B cell (primary cell): Measurements from ENCODE around the gene RAP1GAP2. TPM values are rescaled to one million over a fixed set of nuclear protein-coding genes. Genes with fewer than 3 reads are reported as not detected.

ENCODE experiments used
- ATAC-seq: fragments of 200-7000 bp; cut with Tn5 transposase; one replicate; pipeline ENCODE4 v1.10.0; 2021; ENCODE audit warnings: low read depth, mild to moderate bottlenecking, moderate number of reproducible peaks, moderate library complexity
- CTCF ChIA-PET: fragments of 350-600 bp; sonication (Branson Sonifier 250); formaldehyde crosslinking; loops from one replicate; lab custom pipeline; 2021; ENCODE audit warnings: antibody characterized with exemption, inconsistent platforms; lab: Charles Lee
- POLR2A ChIA-PET: fragments of 350-600 bp; sonication (Branson Sonifier 250); formaldehyde crosslinking; loops from one replicate; lab custom pipeline; 2021; ENCODE audit warnings: antibody characterized with exemption; lab: Charles Lee
- DNase-seq: peaks from one replicate; pipeline ENCODE4 v3.0.0; 2013
- H2AFZ ChIP-seq: 2 replicates; pipeline ENCODE4 v1.6.1; 2012; ENCODE audit warnings: mild to moderate bottlenecking, low read depth, low read length; ENCODE audit not compliant: insufficient read depth, poor library complexity, severe bottlenecking
- H3K27ac ChIP-seq, 2 donors: 1 replicate in 1 of 2; 2 replicates in 1 of 2; pipeline ENCODE4 v1.5.1; 2012 to 2013; ENCODE audit warnings: low read length in 2 of 2, mild to moderate bottlenecking in 2 of 2, moderate library complexity in 1 of 2
- H3K27me3 ChIP-seq, 4 experiments: fragments of 200-600 bp in 1 of 4; sonication (generic) in 1 of 4; replicated peaks in 1 of 4; 1 replicate in 2 of 4; 2 replicates in 2 of 4; pipeline versions ENCODE4 v1.6.1 to v1.7.0; 2013 to 2016; ENCODE audit warnings: low read length in 3 of 4, mild to moderate bottlenecking in 2 of 4, mixed read lengths in 1 of 4, moderate library complexity in 1 of 4; ENCODE audit not compliant: insufficient read depth in 4 of 4, control insufficient read depth in 3 of 4; ENCODE audit errors: control extremely low read depth in 1 of 4
- H3K36me3 ChIP-seq, 2 experiments: replicated peaks in 1 of 2; 1 replicate in 1 of 2; 2 replicates in 1 of 2; pipeline versions ENCODE4 v1.6.1 to v1.7.1; 2013; ENCODE audit warnings: low read length in 1 of 2; ENCODE audit not compliant: insufficient read depth in 2 of 2, control insufficient read depth in 1 of 2; ENCODE audit errors: control extremely low read depth in 1 of 2, extremely low read depth in 1 of 2
- H3K4me1 ChIP-seq, 2 donors: fragments of 200-600 bp in 1 of 2; sonication (generic) in 1 of 2; 1 replicate in 1 of 2; 2 replicates in 1 of 2; pipeline versions ENCODE4 v1.5.1 to v1.6.1; 2013 to 2017; ENCODE audit warnings: low read length in 2 of 2; ENCODE audit not compliant: control insufficient read depth in 2 of 2, insufficient read depth in 2 of 2
- H3K4me2 ChIP-seq: replicated peaks from 2 replicates; pipeline ENCODE3; 2012; ENCODE audit warnings: mild to moderate bottlenecking, low read depth, low read length; ENCODE audit not compliant: poor library complexity, severe bottlenecking
- H3K4me3 ChIP-seq, 5 experiments: fragments of 200-600 bp in 1 of 5; sonication (generic) in 1 of 5; 1 replicate in 3 of 5; 2 replicates in 2 of 5; pipeline versions ENCODE4 v1.5.1 to v1.7.0; 2011 to 2016; ENCODE audit warnings: low read length in 4 of 5, mild to moderate bottlenecking in 4 of 5, low read depth in 2 of 5, control low read depth in 1 of 5, moderate library complexity in 1 of 5; ENCODE audit not compliant: insufficient read depth in 1 of 5; ENCODE audit errors: control extremely low read depth in 1 of 5, extremely low read depth in 1 of 5
- H3K79me2 ChIP-seq: fragments of 200-600 bp; sonication (generic); one replicate; pipeline ENCODE4 v1.6.0; 2016; ENCODE audit warnings: low read length; ENCODE audit not compliant: control insufficient read depth, insufficient read depth
- H3K9ac ChIP-seq: fragments of 200-600 bp; sonication (generic); 2 replicates; pipeline ENCODE4 v1.6.1; 2017; ENCODE audit warnings: mild to moderate bottlenecking, low read length, moderate library complexity
- H3K9me3 ChIP-seq, 3 donors: one replicate each; pipeline versions ENCODE4 v1.6.1 to v1.7.1; 2013; ENCODE audit warnings: low read length in 2 of 3; ENCODE audit not compliant: control insufficient read depth in 2 of 3, insufficient read depth in 1 of 3; ENCODE audit errors: control extremely low read depth in 1 of 3
- H4K20me1 ChIP-seq: 2 replicates; pipeline ENCODE4 v1.6.0; 2012; ENCODE audit warnings: mild to moderate bottlenecking, low read length; ENCODE audit not compliant: insufficient read depth, control insufficient read depth, poor library complexity, severe bottlenecking
- H3K27ac Mint-ChIP-seq: one replicate; pipeline ENCODE4 v1.8.0; 2021; ENCODE audit warnings: mixed read lengths
- H3K27me3 Mint-ChIP-seq: one replicate; pipeline ENCODE4 v1.8.0; 2021; ENCODE audit warnings: mixed read lengths
- H3K4me1 Mint-ChIP-seq: one replicate; pipeline ENCODE4 v1.8.0; 2021; ENCODE audit warnings: mixed read lengths
- H3K4me3 Mint-ChIP-seq: one replicate; pipeline ENCODE4 v1.8.0; 2021; ENCODE audit warnings: mixed read lengths
- H3K9me3 Mint-ChIP-seq: one replicate; pipeline ENCODE4 v1.8.0; 2022; ENCODE audit warnings: mixed read lengths; ENCODE audit not compliant: insufficient read depth
- EZH2 ChIP-seq: IDR thresholded peaks from 2 replicates; pipeline ENCODE4 v1.6.1; 2012; ENCODE audit warnings: borderline replicate concordance, low read depth, mild to moderate bottlenecking, moderate library complexity, low read length; ENCODE audit not compliant: insufficient read depth, poor library complexity, severe bottlenecking
- WGBS: methylation state at CpG from one replicate; pipeline ENCODE4 v1.1.5; 2013; ENCODE audit warnings: missing lambda C conversion rate; ENCODE audit not compliant: insufficient coverage; 5-methylcytosine and 5-hydroxymethylcytosine counted together
- intact Hi-C: fragments of 100-400 bp; cut with micrococcal nuclease; formaldehyde crosslinking; loops from one replicate; pipeline ENCODE4 v1.10.0; 2022
- polyA plus RNA-seq: library from polyadenylated mRNA; depleted of rRNA; stranded (reverse); fragments of >200 nt; gene quantifications from 2 replicates; pipeline ENCODE4 v1.2.3, GENCODE V29; 2012
- total RNA-seq, 2 donors: library from RNA; stranded (reverse); fragments of 120-200 nt in 1 of 2; gene quantifications; 1 replicate in 1 of 2; 2 replicates in 1 of 2; pipeline versions ENCODE4 v1.2.3 to v1.2.4, GENCODE V29; 2013 to 2022
- TF ChIP-seq, protein P1 (sequence below): fragments of 200-600 bp; IDR thresholded peaks from one replicate; pipeline ENCODE4 v1.8.0; 2022; ENCODE audit warnings: antibody characterized with exemption, mild to moderate bottlenecking

Gene RAP1GAP2
- total and polyA plus RNA-seq, 2 donors (not counting 1 experiment from before 2014, with no cell fraction given), result 14.9 to 16.4 TPM

DNA sequence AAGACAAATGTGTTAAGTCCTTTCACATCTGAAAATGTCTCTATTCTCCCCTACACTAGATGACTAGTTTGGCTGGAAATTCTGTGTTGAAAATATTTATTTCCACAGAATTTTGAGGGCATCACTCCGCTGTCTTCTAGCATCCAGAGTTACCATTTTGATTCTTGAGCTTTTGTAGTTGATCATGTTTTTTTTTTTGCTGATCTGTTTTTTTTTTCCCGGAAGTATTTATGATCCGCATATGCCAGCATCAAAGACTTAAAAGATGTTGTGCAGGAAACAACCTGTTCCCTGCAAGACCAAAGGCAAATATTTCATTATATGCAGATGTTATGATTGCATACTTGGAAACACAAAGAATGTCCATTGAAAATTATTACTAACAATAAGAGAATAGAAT lies 250.5 kb downstream of the RAP1GAP2 start:
- ChIA-PET CTCF (no interaction called here), POLR2A (no interaction called here)
- Mint-ChIP-seq H3K27me3 (peaks cover 6% of the 10 kb centered on the region), H3K9me3 (peaks cover 5% of the 10 kb centered on the region), H3K27ac (no peak overlapping the region), H3K4me1 (peaks cover 7% of the 10 kb centered on the region), H3K4me3 (no peak overlapping the region)
- no peak for ATAC-seq
- intact Hi-C loops, result loop anchor here (5.0 kb wide), 1 partner anchor 691 kb away; no protein-coding TSS in a partner anchor
- Histone ChIP-seq H3K36me3 (no peaks in the 10 kb centered on the region), H3K9me3 (peaks cover 3 to 13% (median 13%) of the 10 kb centered on the region in 3 donors), H3K27ac (no peak overlapping the region), H2AFZ (no peak overlapping the region), H4K20me1 (no peaks in the 10 kb centered on the region), H3K4me2 (no peak overlapping the region), H3K9ac (no peak overlapping the region), H3K79me2 (no peaks in the 10 kb centered on the region), H3K4me3 (no peak overlapping the region), H3K4me1 (peaks cover 6 to 13% of the 10 kb centered on the region in 2 donors), H3K27me3 (peaks cover 0 to 2% (median 0%) of the 10 kb centered on the region in 4 experiments)
- no peak for DNase-seq
- TF ChIP-seq, protein P1, sequence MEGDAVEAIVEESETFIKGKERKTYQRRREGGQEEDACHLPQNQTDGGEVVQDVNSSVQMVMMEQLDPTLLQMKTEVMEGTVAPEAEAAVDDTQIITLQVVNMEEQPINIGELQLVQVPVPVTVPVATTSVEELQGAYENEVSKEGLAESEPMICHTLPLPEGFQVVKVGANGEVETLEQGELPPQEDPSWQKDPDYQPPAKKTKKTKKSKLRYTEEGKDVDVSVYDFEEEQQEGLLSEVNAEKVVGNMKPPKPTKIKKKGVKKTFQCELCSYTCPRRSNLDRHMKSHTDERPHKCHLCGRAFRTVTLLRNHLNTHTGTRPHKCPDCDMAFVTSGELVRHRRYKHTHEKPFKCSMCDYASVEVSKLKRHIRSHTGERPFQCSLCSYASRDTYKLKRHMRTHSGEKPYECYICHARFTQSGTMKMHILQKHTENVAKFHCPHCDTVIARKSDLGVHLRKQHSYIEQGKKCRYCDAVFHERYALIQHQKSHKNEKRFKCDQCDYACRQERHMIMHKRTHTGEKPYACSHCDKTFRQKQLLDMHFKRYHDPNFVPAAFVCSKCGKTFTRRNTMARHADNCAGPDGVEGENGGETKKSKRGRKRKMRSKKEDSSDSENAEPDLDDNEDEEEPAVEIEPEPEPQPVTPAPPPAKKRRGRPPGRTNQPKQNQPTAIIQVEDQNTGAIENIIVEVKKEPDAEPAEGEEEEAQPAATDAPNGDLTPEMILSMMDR, result no peak
- TF ChIP-seq EZH2, result no peak
- no CpG with 5 or more reads among the region's 3 CpGs for WGBS

- POLR2A ChIA-PET, result interaction anchor here (0.5 to 0.9 kb wide), 4 partner anchors 512 to 596 kb away, joined by 3 to 8 read pairs (median 4); partner anchors contain the start of genes CTNS and SHPK
- Histone ChIP-seq H4K20me1 (no peaks in the 10 kb centered on the region), H3K4me3 (peak overlapping the region; percentile 36 to 84 (median 76)), H3K27me3 (peaks cover 0 to under 1% (median 0%) of the 10 kb centered on the region in 4 experiments), H3K36me3 (no peaks in the 10 kb centered on the region), H3K9me3 (peaks cover 0 to 8% (median 7%) of the 10 kb centered on the region in 3 donors), H3K4me2 (peak overlapping the region; percentile 79), H3K4me1 (peaks cover 6 to 13% of the 10 kb centered on the region in 2 donors), H3K9ac (peak overlapping the region; percentile 66), H3K27ac (peak overlapping the region in 1 of 2 donors; percentile 7), H2AFZ (peak overlapping the region; percentile 88), H3K79me2 (no peaks in the 10 kb centered on the region)
- Mint-ChIP-seq H3K9me3 (peaks cover 3% of the 10 kb centered on the region), H3K27me3 (no peaks in the 10 kb centered on the region), H3K27ac (peak overlapping the region; percentile 86), H3K4me1 (peaks cover 7% of the 10 kb centered on the region), H3K4me3 (peak overlapping the region; percentile 93)
- CTCF ChIA-PET, result interaction anchor here (0.6 to 1.8 kb wide), 19 partner anchors 14 to 777 kb away, joined by 3 to 14 read pairs (median 3); partner anchors contain the start of genes CTNS and SHPK
- TF ChIP-seq EZH2, result no peak
- TF ChIP-seq, protein P1, result peak; percentile 76
- WGBS, result 2% methylated on average over 48 of the region's 50 CpGs
- ATAC-seq (peak; percentile 97), DNase-seq (peak; percentile 96)
- intact Hi-C loops, result loop anchor here (1.0 to 5.0 kb wide), 4 partner anchors 46 to 688 kb away; partner anchors contain the start of genes CTNS and SHPK
Measured at GRCh38 chr17:3048727-3049471, 252.7 kb downstream of the RAP1GAP2 start.
